ENCODE results near the gene KIAA0825. TPM values are rescaled to one million over a fixed set of nuclear protein-coding genes. Genes with fewer than 3 reads are reported as not detected.

Gene KIAA0825
- total and polyA plus RNA-seq, 2 experiments from 2014 or later: 1.7 to 1.8 TPM

GRCh38 chr5:94640176-94640575, 21.8 kb upstream of the KIAA0825 start (continued):
- TF ChIP-seq CREB1 (CRISPR knock-in tag; IDR thresholded peaks at IDR 0.05; ENCODE audit: low read depth) (no peak), EZH2 (IDR thresholded peaks at IDR 0.05; ENCODE audit: low read depth, unreplicated experiment) (no peak), ZNF331 (CRISPR knock-in tag; IDR thresholded peaks at IDR 0.05; ENCODE audit: low read depth) (no peak), EZH2phosphoT487 (IDR thresholded peaks at IDR 0.05; ENCODE audit: unreplicated experiment) (no peak)

- no peaks in the 10 kb centered on the region for H3K27me3 Mint-ChIP-seq (ENCODE audit: insufficient read depth, low read depth, poor library complexity)
- Histone ChIP-seq H3K4me1 (ENCODE audit: insufficient read depth) (no peaks in the 10 kb centered on the region), H2AFZ (no peak overlapping the region), H3F3A (replicated peaks; ENCODE audit: low read depth) (no peaks in the 10 kb centered on the region), H3K4me2 (no peak overlapping the region), H3K4me3 (no peak overlapping the region), H3K36me3 (ENCODE audit: insufficient read depth) (no peaks in the 10 kb centered on the region), H3K79me2 (replicated peaks; ENCODE audit: insufficient read depth) (peaks cover 40% of the 10 kb centered on the region), H3K9me2 (ENCODE audit: insufficient read depth) (no peaks in the 10 kb centered on the region), H4K20me1 (replicated peaks; ENCODE audit: insufficient read depth) (no peaks in the 10 kb centered on the region), H3K27ac (ENCODE audit: low read depth) (no peak overlapping the region), H3K27me3 (ENCODE audit: insufficient read depth) (no peaks in the 10 kb centered on the region)
- TF ChIP-seq CTCF (conservative IDR thresholded peaks at IDR 0.05; ENCODE audit: low read depth in 2 of 2) (no peak), ETS1 (IDR thresholded peaks at IDR 0.05) (no peak)
- ATAC-seq (no peak), DNase-seq (ENCODE audit: low spot score) (no peak)
- H3K36me3 Mint-ChIP-seq (ENCODE audit: low read depth): peaks cover 26% of the 10 kb centered on the region
- no peaks in the 10 kb centered on the region for H3K9me3 Mint-ChIP-seq
- no peak overlapping the region for H3K27ac Mint-ChIP-seq
- no peaks in the 10 kb centered on the region for H3K4me1 Mint-ChIP-seq
- no peak overlapping the region for H3K4me3 Mint-ChIP-seq
Observed at GRCh38 chr5:94632024-94632423, 13.6 kb upstream of the KIAA0825 start.

- H3K27ac Mint-ChIP-seq: no peak overlapping the region
- TF ChIP-seq REST (IDR thresholded peaks at IDR 0.05; ENCODE audit: unreplicated experiment) (no peak), EZH2phosphoT487 (IDR thresholded peaks at IDR 0.05; ENCODE audit: unreplicated experiment) (no peak), ETS1 (IDR thresholded peaks at IDR 0.05) (no peak), ZNF331 (CRISPR knock-in tag; IDR thresholded peaks at IDR 0.05; ENCODE audit: low read depth) (no peak), ZNF114 (CRISPR knock-in tag; IDR thresholded peaks at IDR 0.05) (no peak), STAT1 (IDR thresholded peaks at IDR 0.05; ENCODE audit: unreplicated experiment) (no peak), NANOG (IDR thresholded peaks at IDR 0.05; ENCODE audit: borderline replicate concordance) (no peak)
Observed at GRCh38 chr5:94627191-94627590, 8.8 kb upstream of the KIAA0825 start.

More at GRCh38 chr5:94627191-94627590, 8.8 kb upstream of the KIAA0825 start:
- H3K27me3 Mint-ChIP-seq (ENCODE audit: insufficient read depth, low read depth, poor library complexity): no peaks in the 10 kb centered on the region
- Histone ChIP-seq H3K4me2 (no peak overlapping the region), H3K4me1 (ENCODE audit: insufficient read depth) (0 out of 2 replicates have a peak, but pooled peaks cover 2% of the 10 kb centered on the region), H4K20me1 (replicated peaks; ENCODE audit: insufficient read depth) (0 out of 2 replicates have a peak, but pooled peaks cover 11% of the 10 kb centered on the region), H3K27ac (ENCODE audit: low read depth) (no peak overlapping the region), H3K27me3 (ENCODE audit: insufficient read depth) (no peaks in the 10 kb centered on the region), H3K36me3 (ENCODE audit: insufficient read depth) (no peaks in the 10 kb centered on the region), H3K79me2 (replicated peaks; ENCODE audit: insufficient read depth) (peaks cover 51% of the 10 kb centered on the region), H3K9me2 (ENCODE audit: insufficient read depth) (no peaks in the 10 kb centered on the region), H3F3A (replicated peaks; ENCODE audit: low read depth) (no peaks in the 10 kb centered on the region), H2AFZ (no peak overlapping the region), H3K4me3 (no peak overlapping the region)
- no peak overlapping the region for H3K4me3 Mint-ChIP-seq
- H3K4me1 Mint-ChIP-seq: no peaks in the 10 kb centered on the region; the same call in 2 of the 3 replicates
- H3K9me3 Mint-ChIP-seq: no peaks in the 10 kb centered on the region
- H3K36me3 Mint-ChIP-seq (ENCODE audit: low read depth): peaks cover 20% of the 10 kb centered on the region; the same call in 2 of the 3 replicates
- no peak for DNase-seq (ENCODE audit: low spot score)
- ATAC-seq: no peak

Measured in GM23338 (cell line).